ENCODE measurements around the gene FADS2. TPM values are rescaled to one million over a fixed set of nuclear protein-coding genes. Genes with fewer than 3 reads are reported as not detected.

FADS2 gene
- polyA plus RNA-seq, 1 donor from 2014 or later, result 145 TPM

GRCh38 chr11:61778920-61779650 is 49.0 kb upstream of the FADS2 start:
- no peaks in the 10 kb centered on the region for H3K9me2 ChIP-seq (ENCODE audit: insufficient read depth, low read length)
- no peak overlapping the region for H2AFZ ChIP-seq (ENCODE audit: low read depth, low read length)
- H3K9me3 ChIP-seq (ENCODE audit: low read length), result no peaks in the 10 kb centered on the region
- no peaks in the 10 kb centered on the region for H3K27me3 ChIP-seq (ENCODE audit: insufficient read depth, low read depth, low read length)
- H3K4me2 ChIP-seq (ENCODE audit: low read length), result no peak overlapping the region
- TF ChIP-seq MXI1 (conservative IDR thresholded peaks at IDR 0.05; ENCODE audit: poor library complexity, severe bottlenecking), result no peak
- no peak for TF ChIP-seq REST (IDR thresholded peaks at IDR 0.05; ENCODE audit: borderline replicate concordance)
- TF ChIP-seq POLR2AphosphoS5 (IDR thresholded peaks at IDR 0.05), result no peak
- no peak for TF ChIP-seq TAF1 (IDR thresholded peaks at IDR 0.05; ENCODE audit: low read depth)
- TF ChIP-seq EZH2 (IDR thresholded peaks at IDR 0.05; ENCODE audit: borderline replicate concordance, insufficient read depth, low read length, poor library complexity, severe bottlenecking), result no peak
- no peak for TF ChIP-seq EP300 (conservative IDR thresholded peaks at IDR 0.05; ENCODE audit: poor library complexity, severe bottlenecking)
- TF ChIP-seq SMC3 (conservative IDR thresholded peaks at IDR 0.05; ENCODE audit: poor library complexity), result no peak
- TF ChIP-seq, protein P1, sequence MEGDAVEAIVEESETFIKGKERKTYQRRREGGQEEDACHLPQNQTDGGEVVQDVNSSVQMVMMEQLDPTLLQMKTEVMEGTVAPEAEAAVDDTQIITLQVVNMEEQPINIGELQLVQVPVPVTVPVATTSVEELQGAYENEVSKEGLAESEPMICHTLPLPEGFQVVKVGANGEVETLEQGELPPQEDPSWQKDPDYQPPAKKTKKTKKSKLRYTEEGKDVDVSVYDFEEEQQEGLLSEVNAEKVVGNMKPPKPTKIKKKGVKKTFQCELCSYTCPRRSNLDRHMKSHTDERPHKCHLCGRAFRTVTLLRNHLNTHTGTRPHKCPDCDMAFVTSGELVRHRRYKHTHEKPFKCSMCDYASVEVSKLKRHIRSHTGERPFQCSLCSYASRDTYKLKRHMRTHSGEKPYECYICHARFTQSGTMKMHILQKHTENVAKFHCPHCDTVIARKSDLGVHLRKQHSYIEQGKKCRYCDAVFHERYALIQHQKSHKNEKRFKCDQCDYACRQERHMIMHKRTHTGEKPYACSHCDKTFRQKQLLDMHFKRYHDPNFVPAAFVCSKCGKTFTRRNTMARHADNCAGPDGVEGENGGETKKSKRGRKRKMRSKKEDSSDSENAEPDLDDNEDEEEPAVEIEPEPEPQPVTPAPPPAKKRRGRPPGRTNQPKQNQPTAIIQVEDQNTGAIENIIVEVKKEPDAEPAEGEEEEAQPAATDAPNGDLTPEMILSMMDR (IDR thresholded peaks at IDR 0.05; ENCODE audit: poor library complexity, severe bottlenecking), result no peak
- TF ChIP-seq RAD21 (conservative IDR thresholded peaks at IDR 0.05), result no peak
- H3K36me3 ChIP-seq (ENCODE audit: insufficient read depth, low read length), result no peaks in the 10 kb centered on the region
- H3K9ac ChIP-seq (ENCODE audit: low read length), result no peak overlapping the region
- no peak overlapping the region for H3K4me3 ChIP-seq (ENCODE audit: low read length)
- no peaks in the 10 kb centered on the region for H3K79me2 ChIP-seq (replicated peaks; ENCODE audit: insufficient read depth, low read length)
- no peaks in the 10 kb centered on the region for H3F3A ChIP-seq (ENCODE audit: insufficient read depth, low read length, poor library complexity, severe bottlenecking)
- no peaks in the 10 kb centered on the region for H4K20me1 ChIP-seq (ENCODE audit: insufficient read depth)
- no peak overlapping the region for H3K27ac ChIP-seq (ENCODE audit: low read length)

DNA sequence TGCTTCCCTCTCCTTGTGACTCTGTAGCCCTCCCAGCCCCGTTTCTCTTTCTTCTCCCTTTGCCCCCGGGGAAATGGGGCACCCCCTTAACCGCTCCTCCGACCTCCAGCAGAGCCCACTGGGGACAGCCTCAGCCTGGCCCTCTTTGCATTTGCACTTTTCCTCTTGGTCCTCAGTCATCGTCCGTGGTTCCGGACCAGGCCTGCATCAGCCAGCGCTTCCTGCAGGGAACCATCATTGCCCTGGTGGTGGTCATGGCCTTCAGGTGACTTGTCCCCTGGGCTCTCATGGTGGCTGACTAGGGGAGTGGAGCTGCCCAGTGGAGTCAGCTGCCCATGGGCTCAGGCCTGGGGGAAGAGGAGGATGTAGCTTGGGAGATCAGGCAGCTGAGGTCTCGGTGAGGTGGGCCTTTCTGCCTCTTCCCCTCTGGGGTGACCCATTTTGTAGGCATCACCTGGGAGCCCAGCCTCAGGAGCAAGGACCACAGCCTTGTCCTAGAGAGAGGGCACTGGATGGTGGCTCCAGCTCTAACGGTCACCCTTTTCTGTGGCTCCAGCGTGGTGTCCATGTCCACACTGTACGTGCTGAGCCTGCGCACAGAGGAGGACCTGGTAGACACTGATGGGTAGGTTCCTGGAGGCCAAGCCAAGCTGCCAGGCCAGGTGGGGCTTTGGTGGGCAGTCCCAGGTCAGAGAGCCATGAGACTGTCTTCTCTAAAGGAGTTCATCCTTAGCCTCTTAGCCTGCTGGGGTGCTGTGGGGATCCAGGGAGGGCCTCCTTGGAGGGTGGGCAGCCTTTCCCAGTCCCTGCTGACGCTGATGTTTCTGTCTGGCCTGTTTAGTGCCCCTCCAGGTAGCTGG is 48.2 kb upstream of the FADS2 start:
- no peaks in the 10 kb centered on the region for H3K27me3 ChIP-seq (ENCODE audit: insufficient read depth, low read depth, low read length)
- no peaks in the 10 kb centered on the region for H4K20me1 ChIP-seq (ENCODE audit: insufficient read depth)
- no peaks in the 10 kb centered on the region for H3K79me2 ChIP-seq (replicated peaks; ENCODE audit: insufficient read depth, low read length)
- TF ChIP-seq EZH2 (IDR thresholded peaks at IDR 0.05; ENCODE audit: borderline replicate concordance, insufficient read depth, low read length, poor library complexity, severe bottlenecking), result no peak
- TF ChIP-seq, protein P1 (IDR thresholded peaks at IDR 0.05; ENCODE audit: poor library complexity, severe bottlenecking), result no peak
- TF ChIP-seq TAF1 (IDR thresholded peaks at IDR 0.05; ENCODE audit: low read depth), result no peak
- no peak for TF ChIP-seq RAD21 (conservative IDR thresholded peaks at IDR 0.05)
- TF ChIP-seq POLR2AphosphoS5 (IDR thresholded peaks at IDR 0.05), result no peak
- TF ChIP-seq EP300 (conservative IDR thresholded peaks at IDR 0.05; ENCODE audit: poor library complexity, severe bottlenecking), result no peak
- TF ChIP-seq SMC3 (conservative IDR thresholded peaks at IDR 0.05; ENCODE audit: poor library complexity), result no peak
- no peak for TF ChIP-seq REST (IDR thresholded peaks at IDR 0.05; ENCODE audit: borderline replicate concordance)
- no peak for TF ChIP-seq MXI1 (conservative IDR thresholded peaks at IDR 0.05; ENCODE audit: poor library complexity, severe bottlenecking)
- no peak overlapping the region for H2AFZ ChIP-seq (ENCODE audit: low read depth, low read length)
- H3F3A ChIP-seq (ENCODE audit: insufficient read depth, low read length, poor library complexity, severe bottlenecking), result no peaks in the 10 kb centered on the region
- H3K36me3 ChIP-seq (ENCODE audit: insufficient read depth, low read length), result no peaks in the 10 kb centered on the region
- H3K9ac ChIP-seq (ENCODE audit: low read length), result no peak overlapping the region
- no peak overlapping the region for H3K4me3 ChIP-seq (ENCODE audit: low read length)
- H3K27ac ChIP-seq (ENCODE audit: low read length), result no peak overlapping the region
- no peaks in the 10 kb centered on the region for H3K9me2 ChIP-seq (ENCODE audit: insufficient read depth, low read length)
- no peaks in the 10 kb centered on the region for H3K9me3 ChIP-seq (ENCODE audit: low read length)
- H3K4me2 ChIP-seq (ENCODE audit: low read length), result no peak overlapping the region
